Caco-2 (cell line): ENCODE measurements around the gene STOML1. TPM values are rescaled to one million over a fixed set of nuclear protein-coding genes. Genes with fewer than 3 reads are reported as not detected.

Experiments used
- BruUV-seq: library from RNA; stranded (reverse); fragments of 400-500 nt; replicated peaks from 2 replicates; lab custom pipeline; 2021; lab: Mats Ljungman, UMichigan
- CTCF ChIA-PET: fragments of 300-600 bp; sonication (Branson Sonifier 250); formaldehyde crosslinking; loops from one replicate; lab custom pipeline; 2022; ENCODE audit warnings: antibody characterized with exemption; lab: Charles Lee
- POLR2A ChIA-PET: fragments of 300-600 bp; sonication (Branson Sonifier 250); formaldehyde crosslinking; loops from one replicate; lab custom pipeline; 2022; ENCODE audit warnings: antibody characterized with exemption; lab: Charles Lee
- DNase-seq, 2 experiments: peaks; one replicate each; pipeline versions ENCODE4 v3.0.0 to v3.0.0-alpha.2; 2020 to 2022
- H3K27me3 ChIP-seq: replicated peaks from 2 replicates; pipeline ENCODE4 v1.6.0; 2011; ENCODE audit warnings: low read length; ENCODE audit not compliant: control insufficient read depth, insufficient read depth
- H3K36me3 ChIP-seq: 2 replicates; pipeline ENCODE4 v1.5.1; 2011; ENCODE audit warnings: low read length; ENCODE audit not compliant: control insufficient read depth, insufficient read depth
- H3K4me1 ChIP-seq: fragments of 250-450 bp; sonication (Bioruptor Pico); 2 replicates; pipeline ENCODE4 v1.5.1; 2020; ENCODE audit warnings: mild to moderate bottlenecking
- H3K4me3 ChIP-seq: 2 replicates; pipeline ENCODE4 v1.5.1; 2011; ENCODE audit warnings: low read depth, mild to moderate bottlenecking, control low read depth, low read length
- H3K9me3 ChIP-seq: fragments of 250-450 bp; sonication (Bioruptor Pico); 2 replicates; pipeline ENCODE4 v1.5.1; 2020; ENCODE audit warnings: mild to moderate bottlenecking, moderate library complexity
- H3K27ac Mint-ChIP-seq: one replicate; pipeline ENCODE4 v1.8.0; 2022; ENCODE audit warnings: mixed read lengths; ENCODE audit not compliant: unreplicated experiment
- H3K27me3 Mint-ChIP-seq: one replicate; pipeline ENCODE4 v1.8.0; 2022; ENCODE audit warnings: mixed read lengths; ENCODE audit not compliant: insufficient read depth, unreplicated experiment
- H3K36me3 Mint-ChIP-seq: one replicate; pipeline ENCODE4 v1.8.0; 2022; ENCODE audit warnings: mild to moderate bottlenecking, mixed read lengths; ENCODE audit not compliant: insufficient read depth, unreplicated experiment
- H3K4me1 Mint-ChIP-seq: one replicate; pipeline ENCODE4 v1.8.0; 2022; ENCODE audit warnings: low read depth, mixed read lengths; ENCODE audit not compliant: unreplicated experiment
- H3K4me3 Mint-ChIP-seq: one replicate; pipeline ENCODE4 v1.8.0; 2022; ENCODE audit warnings: mild to moderate bottlenecking, moderate library complexity, mixed read lengths; ENCODE audit not compliant: unreplicated experiment
- H3K9me3 Mint-ChIP-seq: one replicate; pipeline ENCODE4 v1.8.0; 2022; ENCODE audit warnings: mixed read lengths; ENCODE audit not compliant: unreplicated experiment
- intact Hi-C: fragments of 100-400 bp; cut with micrococcal nuclease; formaldehyde crosslinking; loops from one replicate; pipeline ENCODE4 v1.10.0; 2022; ENCODE audit not compliant: unreplicated experiment
- total RNA-seq: library from RNA; stranded (reverse); gene quantifications from 2 replicates; pipeline ENCODE4 v1.2.3, GENCODE V29; 2022
- TF ChIP-seq, protein P1 (sequence below), 2 experiments: fragments of 200-600 bp in 1 of 2; IDR thresholded peaks; 1 replicate in 1 of 2; 2 replicates in 1 of 2; pipeline versions ENCODE4 v1.5.1 to v1.8.0; 2011 to 2022; ENCODE audit warnings: antibody characterized with exemption in 1 of 2, control low read depth in 1 of 2, inconsistent platforms in 1 of 2, low read depth in 1 of 2, low read length in 1 of 2, mild to moderate bottlenecking in 1 of 2, moderate library complexity in 1 of 2; ENCODE audit not compliant: insufficient read depth in 1 of 2, severe bottlenecking in 1 of 2, unreplicated experiment in 1 of 2

Gene STOML1
- total RNA-seq, 1 experiment from 2014 or later, result 7.6 TPM

DNA sequence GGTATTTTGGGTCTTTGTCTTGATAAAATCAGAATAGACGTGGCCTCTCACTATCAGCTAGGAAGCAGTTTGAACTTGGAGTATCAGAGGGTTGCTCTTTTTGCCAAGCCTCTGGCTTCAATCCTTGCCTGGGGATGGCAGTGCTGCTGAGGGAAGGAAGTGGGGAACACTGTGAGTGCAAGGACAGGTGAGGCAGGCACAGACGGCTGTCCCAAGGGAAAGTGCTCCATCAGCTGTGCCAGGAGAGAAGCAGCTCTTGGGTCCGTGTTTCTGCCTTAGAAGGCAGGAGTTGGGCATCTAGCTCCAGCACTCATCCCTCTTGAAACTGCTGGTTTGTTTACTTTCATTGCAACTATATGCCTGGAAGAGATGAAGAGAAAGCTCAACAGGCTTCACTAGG, 35.6 kb upstream of the STOML1 start:
- no peak overlapping the region for H3K4me3 ChIP-seq
- no peaks in the 10 kb centered on the region for H3K27me3 ChIP-seq
- BruUV-seq, result no TSS peak
- Mint-ChIP-seq H3K4me3 (no peak overlapping the region), H3K27me3 (no peaks in the 10 kb centered on the region), H3K27ac (no peak overlapping the region), H3K9me3 (no peaks in the 10 kb centered on the region), H3K36me3 (no peaks in the 10 kb centered on the region), H3K4me1 (no peaks in the 10 kb centered on the region)
- no peaks in the 10 kb centered on the region for H3K9me3 ChIP-seq
- ChIA-PET CTCF (interaction anchor here (0.9 kb wide), 1 partner anchor 9 kb away, joined by 3 read pairs; no protein-coding TSS in a partner anchor), POLR2A (no interaction called here)
- TF ChIP-seq, protein P1, sequence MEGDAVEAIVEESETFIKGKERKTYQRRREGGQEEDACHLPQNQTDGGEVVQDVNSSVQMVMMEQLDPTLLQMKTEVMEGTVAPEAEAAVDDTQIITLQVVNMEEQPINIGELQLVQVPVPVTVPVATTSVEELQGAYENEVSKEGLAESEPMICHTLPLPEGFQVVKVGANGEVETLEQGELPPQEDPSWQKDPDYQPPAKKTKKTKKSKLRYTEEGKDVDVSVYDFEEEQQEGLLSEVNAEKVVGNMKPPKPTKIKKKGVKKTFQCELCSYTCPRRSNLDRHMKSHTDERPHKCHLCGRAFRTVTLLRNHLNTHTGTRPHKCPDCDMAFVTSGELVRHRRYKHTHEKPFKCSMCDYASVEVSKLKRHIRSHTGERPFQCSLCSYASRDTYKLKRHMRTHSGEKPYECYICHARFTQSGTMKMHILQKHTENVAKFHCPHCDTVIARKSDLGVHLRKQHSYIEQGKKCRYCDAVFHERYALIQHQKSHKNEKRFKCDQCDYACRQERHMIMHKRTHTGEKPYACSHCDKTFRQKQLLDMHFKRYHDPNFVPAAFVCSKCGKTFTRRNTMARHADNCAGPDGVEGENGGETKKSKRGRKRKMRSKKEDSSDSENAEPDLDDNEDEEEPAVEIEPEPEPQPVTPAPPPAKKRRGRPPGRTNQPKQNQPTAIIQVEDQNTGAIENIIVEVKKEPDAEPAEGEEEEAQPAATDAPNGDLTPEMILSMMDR (IDR thresholded peaks at IDR 0.05; ENCODE audit: insufficient read depth in 1 of 2, low read depth in 1 of 2, low read length in 1 of 2, severe bottlenecking in 1 of 2, unreplicated experiment in 1 of 2), result no peak
- H3K36me3 ChIP-seq, result no peaks in the 10 kb centered on the region
- no peaks in the 10 kb centered on the region for H3K4me1 ChIP-seq
- no peak for DNase-seq
- intact Hi-C loops, result no loop called here

DNA sequence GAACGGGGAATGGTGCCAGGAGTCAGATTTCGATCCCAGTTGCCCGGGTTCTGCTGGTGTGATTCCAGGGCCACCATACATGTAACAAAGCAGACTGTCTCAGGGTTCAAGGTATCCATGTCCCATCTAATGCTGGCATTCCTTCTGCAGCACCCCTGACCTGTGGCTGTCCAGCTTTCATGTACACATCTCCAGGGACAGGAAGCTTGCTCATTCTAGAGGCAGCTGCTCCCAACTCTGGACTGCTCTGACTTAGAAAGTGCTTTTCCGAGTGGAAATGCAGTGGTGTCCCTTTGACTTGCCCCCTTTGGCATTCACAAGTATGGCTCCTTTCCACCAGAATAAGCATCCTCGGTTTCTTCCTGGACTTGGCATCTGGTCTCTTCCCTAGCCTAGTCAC, 33.3 kb upstream of the STOML1 start:
- Mint-ChIP-seq H3K4me3 (no peak overlapping the region), H3K27me3 (no peaks in the 10 kb centered on the region), H3K27ac (no peak overlapping the region), H3K9me3 (no peaks in the 10 kb centered on the region), H3K36me3 (no peaks in the 10 kb centered on the region), H3K4me1 (no peaks in the 10 kb centered on the region)
- Histone ChIP-seq H3K36me3 (no peaks in the 10 kb centered on the region), H3K27me3 (no peaks in the 10 kb centered on the region), H3K4me3 (no peak overlapping the region), H3K9me3 (no peaks in the 10 kb centered on the region), H3K4me1 (no peaks in the 10 kb centered on the region)
- no peak for DNase-seq
- CTCF ChIA-PET, result no interaction called here
- BruUV-seq, result no TSS peak
- POLR2A ChIA-PET, result no interaction called here
- intact Hi-C loops, result no loop called here
- TF ChIP-seq, protein P1 (IDR thresholded peaks at IDR 0.05; ENCODE audit: insufficient read depth in 1 of 2, low read depth in 1 of 2, low read length in 1 of 2, severe bottlenecking in 1 of 2, unreplicated experiment in 1 of 2), result no peak

DNA sequence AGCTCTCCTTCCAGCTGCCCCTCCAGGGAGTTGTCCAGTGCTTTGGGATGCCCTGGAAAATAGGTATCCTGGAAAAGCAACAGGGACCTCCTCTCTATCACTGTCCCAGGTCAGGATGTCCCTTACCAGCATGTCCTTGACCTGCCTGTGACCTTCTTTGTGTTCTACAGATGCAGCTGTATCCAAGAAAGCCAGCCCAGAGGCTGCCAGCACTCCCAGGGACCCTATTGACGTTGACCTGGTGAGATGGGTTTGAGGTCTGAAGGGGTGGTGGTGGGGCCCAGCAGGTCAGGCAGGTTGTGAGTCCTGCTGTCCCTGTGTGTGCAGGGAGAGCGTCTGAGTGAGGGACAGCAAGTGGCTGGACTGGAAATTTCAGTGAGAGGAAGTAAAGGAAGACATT, 32.6 kb upstream of the STOML1 start:
- Mint-ChIP-seq H3K4me3 (no peak overlapping the region), H3K27me3 (no peaks in the 10 kb centered on the region), H3K4me1 (no peaks in the 10 kb centered on the region), H3K9me3 (no peaks in the 10 kb centered on the region), H3K36me3 (no peaks in the 10 kb centered on the region), H3K27ac (no peak overlapping the region)
- ChIA-PET CTCF (no interaction called here), POLR2A (no interaction called here)
- Histone ChIP-seq H3K27me3 (no peaks in the 10 kb centered on the region), H3K4me3 (no peak overlapping the region), H3K36me3 (no peaks in the 10 kb centered on the region), H3K4me1 (no peaks in the 10 kb centered on the region), H3K9me3 (no peaks in the 10 kb centered on the region)
- DNase-seq, result no peak
- TF ChIP-seq, protein P1 (IDR thresholded peaks at IDR 0.05; ENCODE audit: insufficient read depth in 1 of 2, low read depth in 1 of 2, low read length in 1 of 2, severe bottlenecking in 1 of 2, unreplicated experiment in 1 of 2), result no peak
- no TSS peak for BruUV-seq
- intact Hi-C loops, result no loop called here
